ENCODE measurements around the gene INPP1.

GRCh38 chr2:190323406-190323805, 20.0 kb upstream of the INPP1 start:
- TF ChIP-seq CTCF (conservative IDR thresholded peaks at IDR 0.05) (no peak), ZFX (IDR thresholded peaks at IDR 0.05) (no peak)

Data from C4-2B (cell line).